ENCODE measurements around the gene PPP2R3A. TPM values are rescaled to one million over a fixed set of nuclear protein-coding genes. Genes with fewer than 3 reads are reported as not detected.
"Not testable (repeated sequence)": the region's sequence is repeated elsewhere in the genome, so short reads cannot be mapped to it uniquely, and the experiment has no call there.

The PPP2R3A gene
- total RNA-seq, 2 donors from 2014 or later: 0.49 to 0.53 TPM

DNA sequence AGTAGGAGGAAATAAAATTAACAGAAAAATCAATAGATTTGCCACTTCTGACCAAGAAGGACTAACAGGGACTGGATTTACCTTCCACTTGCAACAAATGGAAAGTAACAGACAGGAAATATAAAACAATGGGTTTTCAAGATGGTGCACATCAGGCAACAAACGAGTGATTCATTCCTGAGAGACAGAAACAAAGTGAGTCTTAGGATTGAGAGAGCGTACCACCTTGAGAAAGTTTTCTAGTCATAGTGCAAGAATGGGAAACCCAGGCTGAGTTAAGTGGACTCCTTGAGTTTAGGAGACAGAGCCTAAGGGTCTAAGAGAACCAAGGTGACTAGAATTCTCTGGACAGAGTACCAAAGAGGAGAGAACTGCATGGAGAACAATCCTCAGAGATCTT, 101.7 kb downstream of the PPP2R3A start:
- H3K36me3 Mint-ChIP-seq (ENCODE audit: insufficient read depth in 2 of 2): no peaks in the 10 kb centered on the region
- no peak for ATAC-seq (replicated peaks in 1 of 2)
- H3K4me1 Mint-ChIP-seq (ENCODE audit: low read depth): peaks cover 6% of the 10 kb centered on the region
- H3K9me3 Mint-ChIP-seq: peaks cover 0 to under 1% of the 10 kb centered on the region in 2 donors
- no peak overlapping the region for H3K27ac Mint-ChIP-seq
- no peak for DNase-seq
- H3K27me3 Mint-ChIP-seq (ENCODE audit: low read depth): no peaks in the 10 kb centered on the region
- H3K4me3 Mint-ChIP-seq: no peak overlapping the region

DNA sequence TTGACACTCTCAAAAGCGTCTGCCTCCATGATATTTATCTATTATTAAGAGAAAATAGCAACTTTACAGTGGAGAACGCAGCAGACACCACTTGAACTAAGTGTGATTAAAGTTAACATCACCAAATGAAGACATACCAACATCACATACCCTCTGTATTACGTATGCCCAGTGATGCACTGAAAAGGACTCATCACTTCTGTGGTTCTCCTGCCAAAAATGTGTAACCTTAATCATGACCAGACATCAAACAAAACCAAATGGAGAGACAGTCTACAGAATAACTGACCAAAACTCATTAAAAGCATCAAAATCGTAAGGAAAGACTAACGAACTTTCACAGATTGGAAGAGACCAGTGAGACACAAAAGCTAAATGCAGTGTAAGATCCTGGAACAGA, 103.2 kb downstream of the PPP2R3A start:
- no peaks in the 10 kb centered on the region for H3K27me3 Mint-ChIP-seq (ENCODE audit: low read depth)
- no peak overlapping the region for H3K4me3 Mint-ChIP-seq
- H3K9me3 Mint-ChIP-seq: no peaks in the 10 kb centered on the region
- ATAC-seq (replicated peaks in 1 of 2) (no peak), DNase-seq (no peak)
- peaks cover 6% of the 10 kb centered on the region for H3K4me1 Mint-ChIP-seq (ENCODE audit: low read depth)
- H3K36me3 Mint-ChIP-seq (ENCODE audit: insufficient read depth in 2 of 2): no peaks in the 10 kb centered on the region
- no peak overlapping the region for H3K27ac Mint-ChIP-seq

GRCh38 chr3:136069933-136070332, 104.4 kb downstream of the PPP2R3A start:
- Mint-ChIP-seq H3K36me3 (ENCODE audit: insufficient read depth in 2 of 2) (no peaks in the 10 kb centered on the region), H3K4me3 (no peak overlapping the region), H3K27ac (no peak overlapping the region), H3K4me1 (ENCODE audit: low read depth) (peaks cover 6% of the 10 kb centered on the region), H3K27me3 (ENCODE audit: low read depth) (no peaks in the 10 kb centered on the region), H3K9me3 (no peaks in the 10 kb centered on the region)
- no peak for ATAC-seq (replicated peaks in 1 of 2)
- DNase-seq: no peak

- no peaks in the 10 kb centered on the region for H3K9me3 Mint-ChIP-seq
- ATAC-seq (replicated peaks in 1 of 2): no peak
- no peak overlapping the region for H3K4me3 Mint-ChIP-seq
- H3K27ac Mint-ChIP-seq: no peak overlapping the region
- H3K36me3 Mint-ChIP-seq (ENCODE audit: insufficient read depth in 2 of 2): no peaks in the 10 kb centered on the region
- peaks cover 6% of the 10 kb centered on the region for H3K4me1 Mint-ChIP-seq (ENCODE audit: low read depth)
- DNase-seq: no peak
- no peaks in the 10 kb centered on the region for H3K27me3 Mint-ChIP-seq (ENCODE audit: low read depth)
Measured at GRCh38 chr3:136070334-136070733, 104.8 kb downstream of the PPP2R3A start.

DNA sequence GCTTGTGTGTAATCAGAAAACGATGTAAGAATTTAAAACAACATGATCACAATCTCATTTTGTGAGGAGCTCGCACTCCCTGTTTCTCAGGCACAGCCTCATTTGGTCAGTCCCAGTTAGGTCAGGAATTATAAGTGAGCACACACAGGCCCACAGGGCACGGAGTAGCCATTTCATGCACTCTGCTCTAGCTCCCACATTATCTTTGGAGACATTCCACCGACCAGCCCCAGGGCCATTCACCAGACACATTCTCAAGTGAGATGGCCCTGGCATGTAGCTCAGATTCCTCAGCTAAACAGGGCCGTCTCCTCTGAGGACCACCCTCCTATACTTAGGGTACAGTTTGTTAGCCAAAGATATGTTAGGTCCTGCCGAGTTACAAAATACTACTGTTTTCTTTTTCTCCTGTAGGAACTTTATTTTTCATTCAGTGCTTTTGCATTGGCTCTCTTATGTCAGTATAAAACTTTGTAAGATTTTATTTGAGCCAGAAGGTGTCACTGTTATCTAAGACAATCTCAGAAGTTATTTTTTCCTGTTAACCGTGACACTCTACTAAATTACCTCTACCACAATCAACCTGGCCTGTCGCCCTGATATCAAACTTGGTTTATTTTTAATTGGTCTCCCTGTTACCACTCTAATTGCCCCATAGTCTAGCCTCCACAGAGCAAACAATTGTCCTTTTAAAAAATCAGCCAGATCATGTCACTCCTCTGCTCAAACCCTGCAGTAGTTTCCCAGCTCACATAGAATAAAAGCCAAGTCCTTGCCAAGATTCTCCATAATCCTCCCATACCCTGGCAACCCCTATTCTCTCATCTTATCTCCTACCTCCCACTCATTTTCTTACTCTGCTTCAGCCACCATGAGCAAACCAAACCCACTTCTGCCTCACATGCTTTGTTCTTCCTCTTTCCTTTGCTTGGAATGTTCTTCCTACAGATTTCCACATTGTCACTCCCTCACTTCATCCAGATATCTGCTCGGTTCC, 105.7 kb downstream of the PPP2R3A start:
- H3K9me3 Mint-ChIP-seq: no peaks in the 10 kb centered on the region
- peaks cover 6% of the 10 kb centered on the region for H3K4me1 Mint-ChIP-seq (ENCODE audit: low read depth)
- H3K4me3 Mint-ChIP-seq: no peak overlapping the region
- DNase-seq: no peak
- ATAC-seq (replicated peaks in 1 of 2): peak; percentile 32 to 35
- H3K36me3 Mint-ChIP-seq (ENCODE audit: insufficient read depth in 2 of 2): no peaks in the 10 kb centered on the region
- peak overlapping the region; percentile 6 for H3K27ac Mint-ChIP-seq
- no peaks in the 10 kb centered on the region for H3K27me3 Mint-ChIP-seq (ENCODE audit: low read depth)

- Mint-ChIP-seq H3K36me3 (ENCODE audit: insufficient read depth in 2 of 2) (no peaks in the 10 kb centered on the region), H3K27me3 (ENCODE audit: low read depth) (no peaks in the 10 kb centered on the region), H3K9me3 (no peaks in the 10 kb centered on the region), H3K4me3 (no peak overlapping the region), H3K27ac (no peak overlapping the region), H3K4me1 (ENCODE audit: low read depth) (peaks cover 6% of the 10 kb centered on the region)
- no peak for DNase-seq
- ATAC-seq (replicated peaks in 1 of 2): no peak
Measured at GRCh38 chr3:136074546-136075170, 109.1 kb downstream of the PPP2R3A start.

- H3K4me1 Mint-ChIP-seq (ENCODE audit: low read depth): peaks cover 6% of the 10 kb centered on the region
- H3K36me3 Mint-ChIP-seq (ENCODE audit: insufficient read depth in 2 of 2): no peaks in the 10 kb centered on the region
- no peak overlapping the region for H3K27ac Mint-ChIP-seq
- DNase-seq (peak; percentile 63 to 72), ATAC-seq (replicated peaks in 1 of 2) (peak; percentile 49 to 66)
- no peaks in the 10 kb centered on the region for H3K9me3 Mint-ChIP-seq
- no peak overlapping the region for H3K4me3 Mint-ChIP-seq
- H3K27me3 Mint-ChIP-seq (ENCODE audit: low read depth): no peaks in the 10 kb centered on the region
Measured at GRCh38 chr3:136075218-136075808, 109.8 kb downstream of the PPP2R3A start.

- no peak for ATAC-seq (replicated peaks in 1 of 2)
- Mint-ChIP-seq H3K4me1 (ENCODE audit: low read depth) (peaks cover 6% of the 10 kb centered on the region), H3K4me3 (no peak overlapping the region), H3K27me3 (ENCODE audit: low read depth) (no peaks in the 10 kb centered on the region), H3K9me3 (no peaks in the 10 kb centered on the region), H3K36me3 (ENCODE audit: insufficient read depth in 2 of 2) (no peaks in the 10 kb centered on the region), H3K27ac (no peak overlapping the region)
- no peak for DNase-seq
Measured at GRCh38 chr3:136075811-136076210, 110.3 kb downstream of the PPP2R3A start.

GRCh38 chr3:136078421-136079364, 113.2 kb downstream of the PPP2R3A start:
- H3K27ac Mint-ChIP-seq: no peak overlapping the region
- H3K9me3 Mint-ChIP-seq: peaks cover 0 to 5% of the 10 kb centered on the region in 2 donors
- no peak for ATAC-seq (replicated peaks in 1 of 2)
- peaks cover 3 to 5% of the 10 kb centered on the region in 2 donors for H3K36me3 Mint-ChIP-seq (ENCODE audit: insufficient read depth in 2 of 2)
- H3K27me3 Mint-ChIP-seq (ENCODE audit: low read depth): no peaks in the 10 kb centered on the region
- no peak overlapping the region for H3K4me3 Mint-ChIP-seq
- no peaks in the 10 kb centered on the region for H3K4me1 Mint-ChIP-seq (ENCODE audit: low read depth)
- no peak for DNase-seq

GRCh38 chr3:136083641-136084382, 118.3 kb downstream of the PPP2R3A start:
- ATAC-seq (replicated peaks in 1 of 2); H3K4me1 Mint-ChIP-seq (ENCODE audit: low read depth); H3K27ac Mint-ChIP-seq; H3K4me3 Mint-ChIP-seq; H3K9me3 Mint-ChIP-seq; DNase-seq; H3K27me3 Mint-ChIP-seq (ENCODE audit: low read depth): not testable (repeated sequence)
- peaks cover 13 to 18% of the 10 kb centered on the region in 2 donors for H3K36me3 Mint-ChIP-seq (ENCODE audit: insufficient read depth in 2 of 2)

DNA sequence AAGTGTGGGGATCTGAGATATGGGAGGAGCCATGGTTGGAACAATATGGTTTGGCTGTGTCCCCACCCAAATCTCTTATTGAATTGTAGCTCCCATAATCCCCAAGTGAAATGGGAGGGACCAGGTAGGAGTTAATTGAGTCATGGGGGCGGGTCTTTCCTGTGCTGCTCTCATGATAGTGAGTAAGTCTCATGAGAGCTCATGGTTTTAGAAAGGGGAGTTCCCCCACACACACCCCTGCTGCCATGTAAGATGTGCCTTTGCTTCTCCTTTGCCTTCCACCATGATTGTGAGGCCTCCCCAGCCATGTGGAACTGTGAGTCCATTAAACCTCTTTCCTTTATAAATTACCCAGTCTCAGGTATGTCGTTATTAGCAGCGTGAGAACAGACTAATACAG, 119.5 kb downstream of the PPP2R3A start:
- H3K36me3 Mint-ChIP-seq (ENCODE audit: insufficient read depth in 2 of 2): peaks cover 13 to 18% of the 10 kb centered on the region in 2 donors
- H3K9me3 Mint-ChIP-seq; H3K27me3 Mint-ChIP-seq (ENCODE audit: low read depth); DNase-seq; H3K4me3 Mint-ChIP-seq; ATAC-seq (replicated peaks in 1 of 2); H3K4me1 Mint-ChIP-seq (ENCODE audit: low read depth); H3K27ac Mint-ChIP-seq: not testable (repeated sequence)

DNA sequence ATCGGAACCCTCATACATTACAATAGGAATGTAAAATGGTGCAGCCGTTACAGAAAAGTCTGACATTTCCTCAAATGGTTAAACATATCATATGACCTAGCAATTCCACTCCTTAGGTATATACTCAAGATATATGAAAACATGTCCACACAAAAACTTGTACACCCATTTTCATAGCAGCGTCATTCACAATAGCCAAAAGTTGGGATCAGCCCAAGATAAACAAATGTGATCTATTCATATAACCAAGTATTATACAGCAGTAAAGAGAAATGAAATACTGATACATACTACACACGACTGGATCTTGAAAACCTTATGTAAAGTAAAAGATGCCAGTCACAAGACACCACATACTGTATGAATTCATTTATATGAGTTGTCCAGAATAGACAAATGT, 128.2 kb downstream of the PPP2R3A start:
- H3K27ac Mint-ChIP-seq: no peak overlapping the region
- H3K9me3 Mint-ChIP-seq: no peaks in the 10 kb centered on the region
- H3K4me3 Mint-ChIP-seq: no peak overlapping the region
- ATAC-seq (replicated peaks in 1 of 2) (no peak), DNase-seq (no peak)
- H3K27me3 Mint-ChIP-seq (ENCODE audit: low read depth): no peaks in the 10 kb centered on the region
- H3K4me1 Mint-ChIP-seq (ENCODE audit: low read depth): no peaks in the 10 kb centered on the region
- H3K36me3 Mint-ChIP-seq (ENCODE audit: insufficient read depth in 2 of 2): no peaks in the 10 kb centered on the region
